K562 (cell line): ENCODE data around the gene CDYL2. TPM values are rescaled to one million over a fixed set of nuclear protein-coding genes. Genes with fewer than 3 reads are reported as not detected.

ENCODE experiments used
- ATAC-seq: fragments of 200-7000 bp; cut with Tn5 transposase; 3 replicates; pipeline ENCODE4 v1.9.1; 2020; ENCODE audit warnings: moderate library complexity
- BruUV-seq: library from RNA; stranded (reverse); fragments of 400-500 nt; replicated peaks from 2 replicates; lab custom pipeline; 2021; lab: Mats Ljungman, UMichigan
- CTCF ChIA-PET: fragments of 300-600 bp; formaldehyde crosslinking; extraction: SDS; loops from one replicate; lab custom pipeline; 2021; ENCODE audit warnings: low intra/inter-chr PET ratio; lab: Yijun Ruan, JAX
- POLR2A ChIA-PET: fragments of 300-600, 350-650 bp; sonication (Branson Sonifier 250); formaldehyde crosslinking; extraction: SDS; loops from one replicate; lab custom pipeline; 2021; ENCODE audit warnings: antibody characterized with exemption, inconsistent platforms; lab: Yijun Ruan, JAX
- DNase-seq, 4 experiments: peaks; one replicate each; pipeline versions ENCODE4 v3.0.0 to v3.0.0-alpha.2; 2011 to 2018; ENCODE audit warnings: low spot score in 3 of 4, mixed read lengths in 3 of 4; ENCODE audit errors: extremely low read depth in 1 of 4
- FAIRE-seq: peaks from 2 replicates; lab custom pipeline; 2011; peaks lifted over from hg19 to GRCh38; lab: Jason Lieb, UNC
- H2AFZ ChIP-seq: 2 replicates; pipeline ENCODE4 v1.6.0; 2011; ENCODE audit warnings: low read depth, low read length, control low read depth, inconsistent platforms
- H3K27ac ChIP-seq: fragments of 200-600 bp; 3 replicates; pipeline ENCODE4 v1.8.0; 2011; ENCODE audit warnings: low read depth, mild to moderate bottlenecking, control low read depth, inconsistent platforms, low read length, moderate library complexity, mixed read lengths; ENCODE audit errors: extremely low read depth
- H3K27me3 ChIP-seq, 2 experiments: fragments of 300-600 bp in 1 of 2; 2 replicates in 1 of 2; 3 replicates in 1 of 2; pipeline versions ENCODE4 v1.6.0 to v1.8.0; 2011; ENCODE audit warnings: inconsistent platforms in 2 of 2, low read length in 2 of 2, mild to moderate bottlenecking in 1 of 2, mixed read lengths in 1 of 2, moderate library complexity in 1 of 2; ENCODE audit not compliant: control insufficient read depth in 2 of 2, insufficient read depth in 2 of 2
- H3K36me3 ChIP-seq: fragments of 300-600 bp; 3 replicates; pipeline ENCODE4 v1.8.0; 2011; ENCODE audit warnings: mild to moderate bottlenecking, low read length, inconsistent platforms; ENCODE audit not compliant: control insufficient read depth, insufficient read depth
- H3K4me1 ChIP-seq, 2 experiments: fragments of 200-600 bp in 1 of 2; replicated peaks in 1 of 2; 2 replicates in 1 of 2; 3 replicates in 1 of 2; pipeline versions ENCODE4 v1.5.1 to v1.8.0; 2011; ENCODE audit warnings: inconsistent platforms in 2 of 2, low read length in 2 of 2, mild to moderate bottlenecking in 1 of 2, mixed read lengths in 1 of 2, moderate library complexity in 1 of 2; ENCODE audit not compliant: control insufficient read depth in 2 of 2, insufficient read depth in 2 of 2
- H3K4me2 ChIP-seq: 2 replicates; pipeline ENCODE4 v1.6.1; 2011; ENCODE audit warnings: low read length, control low read depth, inconsistent platforms, mixed read lengths; ENCODE audit not compliant: insufficient read depth
- H3K4me3 ChIP-seq: fragments of 200-600 bp; sonication (generic), shearing (Covaris generic); 2 replicates; pipeline ENCODE4 v1.5.1; 2016; ENCODE audit warnings: control low read depth, inconsistent platforms
- H3K79me2 ChIP-seq: fragments of 200-600 bp; 3 replicates; pipeline ENCODE4 v1.8.0; 2011; ENCODE audit warnings: low read length, inconsistent platforms; ENCODE audit not compliant: control insufficient read depth, insufficient read depth
- H3K9ac ChIP-seq, 2 experiments: 2 replicates each; pipeline versions ENCODE4 v1.6.0 to v1.6.1; 2011; ENCODE audit warnings: low read depth in 2 of 2, low read length in 2 of 2, control low read depth in 1 of 2, inconsistent platforms in 1 of 2, mild to moderate bottlenecking in 1 of 2, mixed read lengths in 1 of 2; ENCODE audit not compliant: insufficient read depth in 1 of 2
- H3K9me1 ChIP-seq: one replicate; pipeline ENCODE4 v1.6.0; 2011; ENCODE audit warnings: inconsistent platforms, mild to moderate bottlenecking, low read length, moderate library complexity; ENCODE audit not compliant: control insufficient read depth, insufficient read depth
- H3K9me3 ChIP-seq: replicated peaks from 2 replicates; pipeline ENCODE4 v1.5.1; 2011; ENCODE audit warnings: low read depth, low read length, inconsistent platforms; ENCODE audit not compliant: control insufficient read depth, insufficient read depth
- H4K20me1 ChIP-seq: replicated peaks from 2 replicates; pipeline ENCODE4 v1.6.1; 2011; ENCODE audit warnings: low read length, inconsistent platforms, mixed read lengths; ENCODE audit not compliant: control insufficient read depth, insufficient read depth
- ARID3B ChIP-seq: fragments of 250-450 bp; sonication (Bioruptor Pico); IDR thresholded peaks from 2 replicates; pipeline ENCODE4 v1.4.0; 2020; ENCODE audit warnings: borderline replicate concordance
- BCL6 ChIP-seq: fragments of 250-450 bp; sonication (Bioruptor Pico); IDR thresholded peaks from 2 replicates; pipeline ENCODE4 v1.4.0; 2020
- BCOR ChIP-seq: fragments of 450-650 bp; IDR thresholded peaks from 2 replicates; pipeline ENCODE4 v1.6.1; 2016
- CXXC5 ChIP-seq: fragments of 250-450 bp; sonication (Bioruptor Pico); IDR thresholded peaks from 2 replicates; pipeline ENCODE4 v1.8.0; 2022; ENCODE audit warnings: inconsistent platforms, mild to moderate bottlenecking, moderate library complexity
- FOXO4 ChIP-seq: fragments of 450-650 bp; formaldehyde crosslinking; IDR thresholded peaks from 2 replicates; pipeline ENCODE4 v1.4.0; 2020; ENCODE audit warnings: mild to moderate bottlenecking, moderate library complexity
- HDAC6 ChIP-seq: IDR thresholded peaks from 2 replicates; pipeline ENCODE4 v1.6.1; 2012; ENCODE audit warnings: low read depth, mild to moderate bottlenecking, control low read depth, inconsistent platforms, low read length, moderate library complexity
- HES1 ChIP-seq: fragments of 450-650 bp; IDR thresholded peaks from 2 replicates; pipeline ENCODE4 v1.6.1; 2016; ENCODE audit warnings: low read depth, mild to moderate bottlenecking, moderate library complexity
- ID3 ChIP-seq, 2 experiments: fragments of 250-450 bp in 1 of 2; fragments of 450-650 bp in 1 of 2; sonication (Bioruptor Pico) in 1 of 2; IDR thresholded peaks; 2 replicates each; pipeline versions ENCODE4 v1.6.1 to v1.8.0; 2016 to 2021; ENCODE audit warnings: mild to moderate bottlenecking in 2 of 2, moderate library complexity in 2 of 2, missing compliant biosample characterization in 1 of 2, missing genetic modification characterization in 1 of 2
- LARP7 ChIP-seq: fragments of 450-650 bp; IDR thresholded peaks from 2 replicates; pipeline ENCODE4 v1.6.1; 2016
- POLR2AphosphoS2 ChIP-seq: IDR thresholded peaks from 2 replicates; pipeline ENCODE4 v1.6.1; 2012; ENCODE audit warnings: low read length, improper control_type of control experiment
- PTRF ChIP-seq: fragments of 450-650 bp; IDR thresholded peaks from 2 replicates; pipeline ENCODE4 v1.6.1; 2016; ENCODE audit warnings: mild to moderate bottlenecking, missing genetic modification characterization, missing compliant biosample characterization
- RBM39 ChIP-seq: fragments of 200-400 bp; formaldehyde crosslinking; optimal IDR thresholded peaks from 2 replicates; pipeline ENCODE3; 2018; ENCODE audit warnings: low read depth, low read length
- SMARCE1 ChIP-seq: fragments of 450-650 bp; IDR thresholded peaks from 2 replicates; pipeline ENCODE4 v1.7.1; 2016; ENCODE audit warnings: mild to moderate bottlenecking
- THAP7 ChIP-seq: fragments of 250-450 bp; sonication (Bioruptor Pico); IDR thresholded peaks from 2 replicates; pipeline ENCODE4 v1.5.0; 2021
- ZFP36 ChIP-seq: fragments of 150-350 bp; IDR thresholded peaks from 2 replicates; pipeline ENCODE4 v1.6.1; 2018; ENCODE audit warnings: low read length, low read depth; ENCODE audit not compliant: partially characterized antibody
- ZFPM2 ChIP-seq: fragments of 250-450 bp; sonication (Bioruptor Pico); IDR thresholded peaks from 2 replicates; pipeline ENCODE4 v1.5.1; 2022; ENCODE audit warnings: mild to moderate bottlenecking
- ZNF174 ChIP-seq: fragments of 250-450 bp; sonication (Bioruptor Pico); IDR thresholded peaks from 2 replicates; pipeline ENCODE4 v1.4.0; 2020; ENCODE audit warnings: mild to moderate bottlenecking
- ZNF431 ChIP-seq: sonication (generic); formaldehyde crosslinking; IDR thresholded peaks from 2 replicates; pipeline ENCODE4 v1.8.0; 2022; ENCODE audit warnings: mild to moderate bottlenecking, missing genetic modification reagents
- ZNF668 ChIP-seq: fragments of 250-450 bp; sonication (Bioruptor Pico); IDR thresholded peaks from 2 replicates; pipeline ENCODE4 v1.8.0; 2022; ENCODE audit warnings: mild to moderate bottlenecking, inconsistent platforms
- WGBS: fragments of 100-300 bp; shearing (Covaris generic); methylation state at CpG from one replicate; pipeline ENCODE4 v1.1.6; 2016; ENCODE audit warnings: low coverage, mixed read lengths; ENCODE audit not compliant: insufficient coverage; ENCODE audit errors: missing lambda C conversion rate; 5-methylcytosine and 5-hydroxymethylcytosine counted together
- in situ Hi-C: fragments of 300-500 bp; cut with MboI; formaldehyde crosslinking; loops from 4 replicates; pipeline ENCODE4 v1.15.0; 2018; ENCODE audit warnings: inconsistent platforms, mixed read lengths
- intact Hi-C: fragments of 100-400 bp; cut with micrococcal nuclease; formaldehyde crosslinking; loops from 2 replicates; pipeline ENCODE4 v1.14.2; 2022
- polyA plus RNA-seq, 8 experiments: library from polyadenylated mRNA; depleted of rRNA in 4 of 8; stranded (reverse) in 5 of 8; unstranded in 3 of 8; fragments of >200 nt; fragmentation: Nextera tagmentation in 2 of 8; fragmentation: Illumina TruSeq in 1 of 8; extraction: Ambion mirVana in 2 of 8; extraction: Trizol in 1 of 8; gene quantifications; 2 replicates each; pipeline versions ENCODE4 v1.2.1 to v1.2.3, GENCODE V29; 2011 to 2014; ENCODE audit warnings: inconsistent platforms in 1 of 8, missing spikeins in 1 of 8
- total RNA-seq, 7 experiments: library from RNA; depleted of rRNA in 6 of 7; stranded (reverse); fragments of >200 nt in 6 of 7; fragmentation: Illumina TruSeq in 2 of 7; extraction: Trizol in 2 of 7; gene quantifications; 2 replicates each; pipeline versions ENCODE4 v1.2.1 to v1.2.3, GENCODE V29; 2011 to 2021; ENCODE audit warnings: low replicate concordance in 1 of 7

CDYL2 gene
- total and polyA plus RNA-seq, 9 of the 15 experiments (the other 6 are each of a cell fraction or from before 2014, with no cell fraction given): under 0.01 to 0.04 (median 0.01) TPM; not detected in 6

- POLR2A ChIA-PET: no interaction called here
- H4K20me1 ChIP-seq: no peaks in the 10 kb centered on the region
- ATAC-seq (no peak), FAIRE-seq (no peak), DNase-seq (no peak)
- no peak for TF ChIP-seq LARP7
- TF ChIP-seq BCOR: no peak
- TF ChIP-seq BCL6 (CRISPR knock-in tag): no peak
- TF ChIP-seq PTRF (tag): no peak
- TF ChIP-seq ARID3B (CRISPR knock-in tag): no peak
- no peak for TF ChIP-seq ZFPM2 (CRISPR knock-in tag)
- no peak for TF ChIP-seq ZNF431
- no peak for TF ChIP-seq HDAC6
- no peak for TF ChIP-seq HES1
- no peak for TF ChIP-seq SMARCE1
- TF ChIP-seq ZNF668 (CRISPR knock-in tag): no peak
- no peak for TF ChIP-seq RBM39
- no peak for TF ChIP-seq ZNF174 (CRISPR knock-in tag)
- TF ChIP-seq CXXC5 (CRISPR knock-in tag): no peak
- TF ChIP-seq FOXO4 (CRISPR knock-in tag): no peak
- TF ChIP-seq ID3 (CRISPR knock-in tag; IDR thresholded peaks at IDR 0.05): no peak
- no peak for TF ChIP-seq ID3 (tag; IDR thresholded peaks at IDR 0.05)
- TF ChIP-seq POLR2AphosphoS2: no peak
- TF ChIP-seq THAP7 (CRISPR knock-in tag): no peak
- no peak for TF ChIP-seq ZFP36
- in situ Hi-C loops (no loop called here), intact Hi-C loops (no loop called here)
- H3K9me1 ChIP-seq: no peaks in the 10 kb centered on the region
- peaks cover 0 to 5% of the 10 kb centered on the region in 2 experiments; a peak in 1 of 5 replicates for H3K27me3 ChIP-seq
- no peak overlapping the region for H3K27ac ChIP-seq
- H3K4me1 ChIP-seq: no peaks in the 10 kb centered on the region
- CTCF ChIA-PET: no interaction called here
- H3K79me2 ChIP-seq: no peaks in the 10 kb centered on the region
- WGBS: 2% methylated on average over 9 of the region's 9 CpGs
- H3K36me3 ChIP-seq: no peaks in the 10 kb centered on the region
- H3K9ac ChIP-seq: no peak overlapping the region
- H3K4me3 ChIP-seq: no peak overlapping the region
- no peak overlapping the region for H2AFZ ChIP-seq
- BruUV-seq: no TSS peak
- no peak overlapping the region for H3K4me2 ChIP-seq
- H3K9me3 ChIP-seq: no peaks in the 10 kb centered on the region
Measured at GRCh38 chr16:80837533-80838147, 33.2 kb upstream of the CDYL2 start.
